ENCODE data around the gene INPP5J. TPM values are rescaled to one million over a fixed set of nuclear protein-coding genes. Genes with fewer than 3 reads are reported as not detected.

INPP5J gene
- total RNA-seq, 1 experiment from 2014 or later = 1.7 TPM

GRCh38 chr22:31106001-31106571 is 16.7 kb upstream of the INPP5J start:
- in situ Hi-C loops (cut with HindIII; ENCODE audit: low pct_unique_long_range_greater_than_20kb, low sequenced_read_pairs) (no loop called here), intact Hi-C loops (cut with micrococcal nuclease; ENCODE audit: unreplicated experiment) (no loop called here)
- ATAC-seq (peak; percentile 7; the same call in 1 of the 2 replicates), DNase-seq (ENCODE audit: low read depth, low spot score) (no peak)
- ChIA-PET CTCF (no interaction called here), POLR2A (no interaction called here)
- no peaks in the 10 kb centered on the region for H3K9me3 ChIP-seq (ENCODE audit: control insufficient read depth, insufficient read depth, low read depth, low read length)
- TF ChIP-seq POLR2AphosphoS5 (IDR thresholded peaks at IDR 0.05; ENCODE audit: low read depth, low read length) (no peak), SIN3A (IDR thresholded peaks at IDR 0.05; ENCODE audit: borderline replicate concordance, insufficient read depth, low read depth, low read length) (no peak), REST (IDR thresholded peaks at IDR 0.05; ENCODE audit: insufficient read depth in 1 of 2, low read depth in 2 of 2, low read length in 1 of 2) (no peak), TCF7L2 (IDR thresholded peaks at IDR 0.05; ENCODE audit: low read depth, low read length) (no peak), CTCF (IDR thresholded peaks at IDR 0.05) (no peak)
- H3K27me3 ChIP-seq (ENCODE audit: control insufficient read depth, insufficient read depth, low read length) = no peaks in the 10 kb centered on the region
- H3K4me3 ChIP-seq (ENCODE audit: low read depth in 2 of 2, low read length in 2 of 2) = peak overlapping the region; percentile 70 to 81
- H3K4me1 ChIP-seq (ENCODE audit: control insufficient read depth, insufficient read depth, low read length) = no peaks in the 10 kb centered on the region; the same call in 1 of the 2 replicates
- H3K27ac ChIP-seq (ENCODE audit: low read length) = no peak overlapping the region
- no TSS peak for BruUV-seq (replicated peaks)
- peaks cover 2% of the 10 kb centered on the region; the same call in 1 of the 2 replicates for H3K36me3 ChIP-seq (ENCODE audit: control insufficient read depth, insufficient read depth, low read length)

DNA sequence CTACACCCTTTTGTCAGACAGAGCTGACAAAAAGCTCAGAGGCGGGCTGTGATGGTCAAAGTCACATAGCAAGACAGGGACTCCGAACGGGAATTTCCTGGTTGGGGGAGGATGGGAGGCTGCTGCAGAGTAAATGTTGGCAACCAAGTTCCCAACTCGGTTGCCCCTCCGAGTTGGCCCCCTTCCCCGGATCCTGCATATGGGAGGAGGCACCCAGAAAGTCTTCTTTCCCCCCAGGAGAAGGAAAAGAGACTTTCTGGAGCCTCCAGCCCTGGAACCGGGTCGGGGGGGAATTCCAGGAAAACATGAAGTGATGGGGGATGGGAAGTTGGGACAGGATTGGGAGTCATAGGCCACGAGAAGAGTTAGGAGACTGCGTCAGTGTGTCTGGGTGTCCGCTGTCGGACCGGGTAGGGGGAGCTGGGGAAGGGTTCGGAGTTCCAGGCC is 16.0 kb upstream of the INPP5J start:
- ATAC-seq (peak; percentile 42), DNase-seq (ENCODE audit: low read depth, low spot score) (no peak)
- TF ChIP-seq CTCF (IDR thresholded peaks at IDR 0.05) (no peak), SIN3A (IDR thresholded peaks at IDR 0.05; ENCODE audit: borderline replicate concordance, insufficient read depth, low read depth, low read length) (no peak), TCF7L2 (IDR thresholded peaks at IDR 0.05; ENCODE audit: low read depth, low read length) (no peak), POLR2AphosphoS5 (IDR thresholded peaks at IDR 0.05; ENCODE audit: low read depth, low read length) (no peak), REST (IDR thresholded peaks at IDR 0.05; ENCODE audit: insufficient read depth in 1 of 2, low read depth in 2 of 2, low read length in 1 of 2) (no peak)
- Histone ChIP-seq H3K9me3 (ENCODE audit: control insufficient read depth, insufficient read depth, low read depth, low read length) (no peaks in the 10 kb centered on the region), H3K27ac (ENCODE audit: low read length) (peak overlapping the region; percentile 75), H3K4me3 (ENCODE audit: low read depth in 2 of 2, low read length in 2 of 2) (peak overlapping the region; percentile 70 to 81), H3K4me1 (ENCODE audit: control insufficient read depth, insufficient read depth, low read length) (no peaks in the 10 kb centered on the region; the same call in 1 of the 2 replicates), H3K27me3 (ENCODE audit: control insufficient read depth, insufficient read depth, low read length) (no peaks in the 10 kb centered on the region), H3K36me3 (ENCODE audit: control insufficient read depth, insufficient read depth, low read length) (peaks cover 2% of the 10 kb centered on the region; the same call in 1 of the 2 replicates)
- ChIA-PET POLR2A (no interaction called here), CTCF (no interaction called here)
- BruUV-seq (replicated peaks) = no TSS peak
- intact Hi-C loops (cut with micrococcal nuclease; ENCODE audit: unreplicated experiment) (no loop called here), in situ Hi-C loops (cut with HindIII; ENCODE audit: low pct_unique_long_range_greater_than_20kb, low sequenced_read_pairs) (no loop called here)

Measured in Panc1 (cell line).